ENCODE measurements around the gene SALL1.

The SALL1 gene

DNA sequence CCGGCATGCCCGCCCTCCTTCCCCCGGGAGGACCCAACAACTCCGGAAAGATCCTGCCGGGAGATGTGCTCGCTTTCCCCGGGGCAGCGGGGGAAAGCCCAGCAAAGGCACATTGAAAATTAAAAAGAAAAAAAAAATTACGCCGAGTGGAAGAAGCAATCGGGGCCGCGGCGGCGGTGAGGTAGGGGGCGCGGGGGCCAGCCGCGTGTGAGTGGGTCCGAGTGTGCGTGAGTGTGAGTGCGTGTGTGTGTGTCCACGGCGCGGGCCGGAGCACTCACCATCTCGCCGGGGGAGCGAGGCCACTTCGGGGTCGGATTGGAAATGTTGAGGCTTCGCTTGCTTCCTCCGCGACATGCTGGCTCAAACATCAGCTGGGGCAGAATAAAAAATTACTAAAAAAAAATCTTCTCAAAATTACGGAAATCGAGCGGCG is at the start of gene SALL1:
Gene SALL1 (minus strand): TSS at position 383 of the 433 bp plus-strand sequence. CDS start 29 bp downstream, at position 354.
- no peak for DNase-seq

DNA sequence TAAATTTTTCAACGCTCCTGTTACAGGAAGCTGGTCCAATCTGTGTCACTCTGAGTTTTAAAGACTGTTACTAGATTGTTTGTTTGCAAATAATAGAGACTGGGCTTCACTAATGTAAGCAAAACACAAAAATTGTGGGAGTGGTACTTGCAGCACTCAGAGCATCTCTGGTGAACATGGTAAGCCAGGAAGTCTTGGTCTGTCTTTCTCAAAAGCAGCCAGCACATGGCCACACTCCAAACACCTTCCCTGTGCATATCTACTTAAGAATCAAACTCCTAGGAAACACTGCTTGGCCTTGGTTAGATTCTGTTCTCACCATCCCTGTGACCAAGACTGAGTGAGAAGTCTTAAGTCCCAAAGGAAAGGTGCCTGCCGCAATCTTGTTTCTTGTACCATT is 49.7 kb upstream of the SALL1 start:
- DNase-seq, result no peak

- no peak for DNase-seq
Observed at GRCh38 chr16:51197953-51198748, 47.1 kb upstream of the SALL1 start.

- DNase-seq, result no peak
Observed at GRCh38 chr16:51193879-51194278, 42.8 kb upstream of the SALL1 start.

- DNase-seq, result no peak
Observed at GRCh38 chr16:51184702-51185433, 33.8 kb upstream of the SALL1 start.

- DNase-seq, result no peak
Observed at GRCh38 chr16:51181503-51181811, 30.4 kb upstream of the SALL1 start.

GRCh38 chr16:51180719-51181502 is 29.8 kb upstream of the SALL1 start:
- DNase-seq, result no peak

GRCh38 chr16:51175081-51175480 is 24.0 kb upstream of the SALL1 start:
- no peak for DNase-seq

DNA sequence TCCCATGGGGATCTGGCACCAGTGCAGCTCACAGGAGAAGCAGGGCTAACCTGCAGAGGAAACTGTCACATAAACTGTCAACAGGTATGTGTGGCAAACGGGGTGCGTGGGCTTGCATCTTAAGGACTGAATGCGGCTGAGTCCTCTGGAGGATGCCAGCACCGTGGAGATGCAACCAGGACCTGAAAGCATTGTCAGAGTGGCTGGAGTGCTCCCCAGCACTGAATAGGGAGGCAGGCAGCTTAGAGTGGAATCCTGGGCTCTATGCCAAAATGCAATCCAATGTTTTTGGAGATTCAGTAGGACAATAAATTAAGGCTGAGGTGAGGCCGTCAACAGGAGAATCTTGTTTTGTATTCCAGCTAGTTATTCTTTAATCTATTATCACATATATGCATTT is 21.3 kb upstream of the SALL1 start:
- DNase-seq, result no peak

DNA sequence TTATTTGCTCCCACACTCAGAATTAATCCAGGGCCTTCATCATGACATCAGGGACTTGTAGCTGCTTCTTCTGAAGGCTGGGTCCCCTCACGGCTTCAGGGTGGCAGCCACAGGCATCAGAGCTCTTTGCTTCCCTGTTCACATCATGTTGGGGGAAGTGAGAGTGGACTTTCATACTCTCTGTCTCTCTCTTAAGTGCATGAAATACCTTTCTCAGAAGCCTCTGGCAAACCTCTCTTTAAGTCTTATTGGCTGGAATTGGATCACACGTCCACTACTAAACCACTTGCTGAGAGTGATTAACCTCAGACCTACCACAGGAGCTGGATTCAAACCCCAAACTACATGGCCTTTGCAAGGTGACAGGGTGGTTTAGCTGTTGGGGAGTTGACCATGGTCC is 17.7 kb upstream of the SALL1 start:
- no peak for DNase-seq

DNA sequence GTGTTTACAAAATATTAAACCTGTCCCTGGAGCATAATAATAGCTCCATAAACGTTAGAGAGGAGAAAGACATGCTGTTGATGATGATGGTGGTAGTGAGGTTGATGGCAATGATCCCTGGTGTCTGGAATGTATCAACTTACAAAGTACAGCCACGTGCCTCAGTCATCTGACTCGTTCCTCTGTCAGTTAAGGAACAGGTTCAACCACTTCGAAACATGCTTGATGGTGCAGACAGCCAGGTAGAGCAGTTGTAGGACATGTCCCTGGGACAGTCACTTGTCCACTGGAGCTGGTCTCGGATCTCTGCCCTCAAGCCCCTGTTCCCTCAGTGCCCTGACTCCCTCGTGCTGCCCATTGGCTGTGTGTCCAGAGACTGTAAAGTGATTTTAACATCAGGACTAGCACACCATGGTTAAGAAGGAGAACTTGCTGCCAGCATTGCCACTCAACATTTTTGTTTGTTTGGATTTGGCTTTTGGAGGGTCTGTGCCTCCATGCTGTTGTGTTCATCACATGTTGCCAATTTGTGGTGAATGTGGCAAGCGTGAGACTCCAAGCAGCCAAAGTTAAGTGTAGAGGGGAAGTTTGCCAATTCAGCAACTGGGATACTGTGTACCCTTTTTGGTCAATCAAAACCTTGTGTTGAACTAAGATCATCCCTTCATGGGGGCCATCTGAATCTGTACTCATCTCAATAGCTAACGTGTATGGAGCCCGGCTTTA is 16.3 kb upstream of the SALL1 start:
- no peak for DNase-seq

- DNase-seq, result no peak
Observed at GRCh38 chr16:51166541-51166940, 15.5 kb upstream of the SALL1 start.

- no peak for DNase-seq
Observed at GRCh38 chr16:51166091-51166490, 15.0 kb upstream of the SALL1 start.

GRCh38 chr16:51165043-51165442 is 14.0 kb upstream of the SALL1 start:
- DNase-seq, result no peak

GRCh38 chr16:51164574-51164973 is 13.5 kb upstream of the SALL1 start:
- no peak for DNase-seq

DNA sequence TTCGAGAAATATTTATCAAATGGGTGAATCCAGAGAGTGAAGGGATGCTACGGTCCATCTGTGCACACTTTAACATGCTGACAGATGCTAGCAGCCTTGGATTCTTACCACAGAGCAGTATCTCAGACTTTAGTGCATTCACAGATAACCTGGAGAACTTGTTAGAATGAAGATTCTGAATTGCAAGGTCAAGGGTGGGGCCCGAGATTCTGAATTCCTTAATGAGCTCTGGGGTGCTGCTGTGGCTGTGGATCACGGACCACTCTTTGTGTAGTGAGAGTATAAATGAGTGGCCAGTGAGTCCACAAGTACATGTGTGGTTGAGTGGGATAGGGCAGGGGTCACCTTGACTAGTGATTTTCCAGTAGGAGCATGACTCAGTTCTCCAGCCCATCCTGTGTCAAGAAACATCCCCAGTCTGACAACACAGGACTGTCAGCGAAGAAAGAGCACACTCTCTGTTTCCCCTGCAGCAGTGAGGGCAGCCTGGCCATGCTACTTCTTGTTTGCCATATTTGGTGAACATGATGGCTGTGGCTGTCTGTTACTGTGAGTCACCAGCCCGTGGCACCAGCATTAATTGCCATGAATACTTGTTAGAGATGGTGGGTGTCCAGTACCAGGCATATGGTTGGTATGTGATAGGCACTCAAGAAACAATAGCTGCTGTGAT is 13.0 kb upstream of the SALL1 start:
- no peak for DNase-seq

DNA sequence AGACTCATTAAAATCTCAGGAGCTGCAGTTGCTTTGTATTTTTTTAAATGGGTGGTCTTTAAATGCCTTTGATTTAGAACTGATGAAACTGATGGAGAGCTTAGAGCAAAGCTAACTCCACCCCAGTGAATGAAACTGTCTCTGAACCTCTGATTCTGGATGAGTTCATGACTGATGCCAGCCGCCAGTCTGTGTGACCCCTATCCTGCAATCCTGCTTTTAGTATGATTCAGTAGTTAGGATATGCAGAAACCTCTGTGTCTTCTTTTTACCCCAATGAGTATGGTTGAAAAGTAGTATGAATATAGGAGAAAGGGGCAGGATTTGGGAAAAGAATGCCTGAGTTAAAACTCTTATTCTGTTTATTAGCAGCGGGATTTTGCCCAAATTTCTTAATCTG is 12.3 kb upstream of the SALL1 start:
- DNase-seq, result no peak

- no peak for DNase-seq
Observed at GRCh38 chr16:51161440-51162195, 10.5 kb upstream of the SALL1 start.

DNA sequence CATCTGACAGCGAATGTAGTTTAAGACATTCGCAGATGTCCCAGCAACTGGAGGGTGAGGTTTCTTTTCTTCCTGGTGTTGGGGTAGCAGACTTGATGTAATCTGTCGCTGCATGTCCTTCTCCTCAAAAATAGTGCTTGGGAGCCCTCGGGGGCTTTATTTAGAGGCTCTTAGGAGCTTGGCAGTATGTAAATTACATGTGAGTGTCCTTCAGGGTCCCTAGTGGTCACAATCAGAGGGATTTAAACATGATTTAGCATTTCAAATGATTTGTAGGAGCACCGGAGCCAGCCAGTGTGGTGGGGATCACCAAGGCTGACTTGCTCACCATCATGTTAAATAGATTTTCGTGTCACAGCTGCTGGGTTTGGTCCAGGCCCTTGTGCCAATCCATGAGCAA is 8.8 kb upstream of the SALL1 start:
- DNase-seq, result no peak

- no peak for DNase-seq
Observed at GRCh38 chr16:51159296-51159695, 8.2 kb upstream of the SALL1 start.

GRCh38 chr16:51157698-51158097 is 6.6 kb upstream of the SALL1 start:
- no peak for DNase-seq

GRCh38 chr16:51156807-51157200 is 5.7 kb upstream of the SALL1 start:
- DNase-seq, result no peak
